Measurements from ENCODE around the gene EYS.

EYS gene

GRCh38 chr6:64664480-64664879 lies 1042.5 kb downstream of the EYS start:
- Histone ChIP-seq H3K4me2 (ENCODE audit: low read depth, low read length, poor library complexity, severe bottlenecking) (no peak overlapping the region), H3K79me2 (ENCODE audit: insufficient read depth, low read length) (no peaks in the 10 kb centered on the region), H3F3A (ENCODE audit: low read depth) (no peaks in the 10 kb centered on the region), H2AFZ (ENCODE audit: low read length) (no peak overlapping the region), H3K9me2 (replicated peaks; ENCODE audit: low read depth, low read length) (no peaks in the 10 kb centered on the region), H3K4me1 (ENCODE audit: insufficient read depth, low read length, poor library complexity, severe bottlenecking) (no peaks in the 10 kb centered on the region), H3K36me3 (ENCODE audit: insufficient read depth, low read length) (no peaks in the 10 kb centered on the region), H4K20me1 (ENCODE audit: insufficient read depth, low read length, poor library complexity, severe bottlenecking) (no peaks in the 10 kb centered on the region), H3K27me3 (ENCODE audit: insufficient read depth, low read length, poor library complexity, severe bottlenecking) (no peaks in the 10 kb centered on the region), H3K9ac (ENCODE audit: low read depth, low read length, poor library complexity, severe bottlenecking) (no peak overlapping the region), H3K9me3 (ENCODE audit: insufficient read depth, low read depth, low read length) (no peaks in the 10 kb centered on the region), H3K4me3 (ENCODE audit: low read length, poor library complexity, severe bottlenecking) (no peak overlapping the region)
- no peak for TF ChIP-seq EZH2phosphoT487 (IDR thresholded peaks at IDR 0.05; ENCODE audit: borderline replicate concordance)
- no peak for TF ChIP-seq CTCF (conservative IDR thresholded peaks at IDR 0.05; ENCODE audit: low read length)

GRCh38 chr6:64644024-64644423 lies 1063.0 kb downstream of the EYS start:
- H3K9me2 ChIP-seq (replicated peaks; ENCODE audit: low read depth, low read length) = no peaks in the 10 kb centered on the region
- no peaks in the 10 kb centered on the region for H3F3A ChIP-seq (ENCODE audit: low read depth)
- no peak overlapping the region for H2AFZ ChIP-seq (ENCODE audit: low read length)
- H3K79me2 ChIP-seq (ENCODE audit: insufficient read depth, low read length) = no peaks in the 10 kb centered on the region
- no peak overlapping the region for H3K4me2 ChIP-seq (ENCODE audit: low read depth, low read length, poor library complexity, severe bottlenecking)
- no peaks in the 10 kb centered on the region for H3K9me3 ChIP-seq (ENCODE audit: insufficient read depth, low read depth, low read length)
- no peaks in the 10 kb centered on the region for H3K36me3 ChIP-seq (ENCODE audit: insufficient read depth, low read length)
- TF ChIP-seq CTCF (conservative IDR thresholded peaks at IDR 0.05; ENCODE audit: low read length) (no peak), EZH2phosphoT487 (IDR thresholded peaks at IDR 0.05; ENCODE audit: borderline replicate concordance) (no peak)
- H3K4me1 ChIP-seq (ENCODE audit: insufficient read depth, low read length, poor library complexity, severe bottlenecking) = no peaks in the 10 kb centered on the region
- H3K27me3 ChIP-seq (ENCODE audit: insufficient read depth, low read length, poor library complexity, severe bottlenecking) = no peaks in the 10 kb centered on the region
- no peak overlapping the region for H3K4me3 ChIP-seq (ENCODE audit: low read length, poor library complexity, severe bottlenecking)
- no peaks in the 10 kb centered on the region for H4K20me1 ChIP-seq (ENCODE audit: insufficient read depth, low read length, poor library complexity, severe bottlenecking)
- no peak overlapping the region for H3K9ac ChIP-seq (ENCODE audit: low read depth, low read length, poor library complexity, severe bottlenecking)

- Histone ChIP-seq H3K4me2 (ENCODE audit: low read depth, low read length, poor library complexity, severe bottlenecking) (no peak overlapping the region), H3K4me3 (ENCODE audit: low read length, poor library complexity, severe bottlenecking) (no peak overlapping the region), H3K9me2 (replicated peaks; ENCODE audit: low read depth, low read length) (no peaks in the 10 kb centered on the region), H3K4me1 (ENCODE audit: insufficient read depth, low read length, poor library complexity, severe bottlenecking) (no peaks in the 10 kb centered on the region), H3K79me2 (ENCODE audit: insufficient read depth, low read length) (no peaks in the 10 kb centered on the region), H2AFZ (ENCODE audit: low read length) (no peak overlapping the region), H3K9ac (ENCODE audit: low read depth, low read length, poor library complexity, severe bottlenecking) (no peak overlapping the region), H3K36me3 (ENCODE audit: insufficient read depth, low read length) (no peaks in the 10 kb centered on the region), H3K27me3 (ENCODE audit: insufficient read depth, low read length, poor library complexity, severe bottlenecking) (no peaks in the 10 kb centered on the region), H3F3A (ENCODE audit: low read depth) (no peaks in the 10 kb centered on the region), H3K9me3 (ENCODE audit: insufficient read depth, low read depth, low read length) (no peaks in the 10 kb centered on the region), H4K20me1 (ENCODE audit: insufficient read depth, low read length, poor library complexity, severe bottlenecking) (no peaks in the 10 kb centered on the region)
- TF ChIP-seq CTCF (conservative IDR thresholded peaks at IDR 0.05; ENCODE audit: low read length) (no peak), EZH2phosphoT487 (IDR thresholded peaks at IDR 0.05; ENCODE audit: borderline replicate concordance) (no peak)
Observed at GRCh38 chr6:64630901-64631300, 1076.1 kb downstream of the EYS start.

All from Loucy (cell line).